ENCODE results near the gene CPA3.

- TF ChIP-seq, protein P1, sequence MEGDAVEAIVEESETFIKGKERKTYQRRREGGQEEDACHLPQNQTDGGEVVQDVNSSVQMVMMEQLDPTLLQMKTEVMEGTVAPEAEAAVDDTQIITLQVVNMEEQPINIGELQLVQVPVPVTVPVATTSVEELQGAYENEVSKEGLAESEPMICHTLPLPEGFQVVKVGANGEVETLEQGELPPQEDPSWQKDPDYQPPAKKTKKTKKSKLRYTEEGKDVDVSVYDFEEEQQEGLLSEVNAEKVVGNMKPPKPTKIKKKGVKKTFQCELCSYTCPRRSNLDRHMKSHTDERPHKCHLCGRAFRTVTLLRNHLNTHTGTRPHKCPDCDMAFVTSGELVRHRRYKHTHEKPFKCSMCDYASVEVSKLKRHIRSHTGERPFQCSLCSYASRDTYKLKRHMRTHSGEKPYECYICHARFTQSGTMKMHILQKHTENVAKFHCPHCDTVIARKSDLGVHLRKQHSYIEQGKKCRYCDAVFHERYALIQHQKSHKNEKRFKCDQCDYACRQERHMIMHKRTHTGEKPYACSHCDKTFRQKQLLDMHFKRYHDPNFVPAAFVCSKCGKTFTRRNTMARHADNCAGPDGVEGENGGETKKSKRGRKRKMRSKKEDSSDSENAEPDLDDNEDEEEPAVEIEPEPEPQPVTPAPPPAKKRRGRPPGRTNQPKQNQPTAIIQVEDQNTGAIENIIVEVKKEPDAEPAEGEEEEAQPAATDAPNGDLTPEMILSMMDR (IDR thresholded peaks at IDR 0.05), result no peak
- TF ChIP-seq, protein P2, sequence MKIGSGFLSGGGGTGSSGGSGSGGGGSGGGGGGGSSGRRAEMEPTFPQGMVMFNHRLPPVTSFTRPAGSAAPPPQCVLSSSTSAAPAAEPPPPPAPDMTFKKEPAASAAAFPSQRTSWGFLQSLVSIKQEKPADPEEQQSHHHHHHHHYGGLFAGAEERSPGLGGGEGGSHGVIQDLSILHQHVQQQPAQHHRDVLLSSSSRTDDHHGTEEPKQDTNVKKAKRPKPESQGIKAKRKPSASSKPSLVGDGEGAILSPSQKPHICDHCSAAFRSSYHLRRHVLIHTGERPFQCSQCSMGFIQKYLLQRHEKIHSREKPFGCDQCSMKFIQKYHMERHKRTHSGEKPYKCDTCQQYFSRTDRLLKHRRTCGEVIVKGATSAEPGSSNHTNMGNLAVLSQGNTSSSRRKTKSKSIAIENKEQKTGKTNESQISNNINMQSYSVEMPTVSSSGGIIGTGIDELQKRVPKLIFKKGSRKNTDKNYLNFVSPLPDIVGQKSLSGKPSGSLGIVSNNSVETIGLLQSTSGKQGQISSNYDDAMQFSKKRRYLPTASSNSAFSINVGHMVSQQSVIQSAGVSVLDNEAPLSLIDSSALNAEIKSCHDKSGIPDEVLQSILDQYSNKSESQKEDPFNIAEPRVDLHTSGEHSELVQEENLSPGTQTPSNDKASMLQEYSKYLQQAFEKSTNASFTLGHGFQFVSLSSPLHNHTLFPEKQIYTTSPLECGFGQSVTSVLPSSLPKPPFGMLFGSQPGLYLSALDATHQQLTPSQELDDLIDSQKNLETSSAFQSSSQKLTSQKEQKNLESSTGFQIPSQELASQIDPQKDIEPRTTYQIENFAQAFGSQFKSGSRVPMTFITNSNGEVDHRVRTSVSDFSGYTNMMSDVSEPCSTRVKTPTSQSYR (CRISPR knock-in tag; IDR thresholded peaks at IDR 0.05), result no peak
- TF ChIP-seq ZNF532 (CRISPR knock-in tag; IDR thresholded peaks at IDR 0.05; ENCODE audit: borderline replicate concordance) (no peak), NR1H2 (CRISPR knock-in tag; IDR thresholded peaks at IDR 0.05) (no peak), CREM (CRISPR knock-in tag; IDR thresholded peaks at IDR 0.05) (no peak), NFYB (CRISPR knock-in tag; conservative IDR thresholded peaks at IDR 0.05; ENCODE audit: low read depth) (no peak), NR2C2 (CRISPR knock-in tag; IDR thresholded peaks at IDR 0.05) (no peak), SP1 (CRISPR knock-in tag; conservative IDR thresholded peaks at IDR 0.05) (no peak)
- TF ChIP-seq, protein P3, sequence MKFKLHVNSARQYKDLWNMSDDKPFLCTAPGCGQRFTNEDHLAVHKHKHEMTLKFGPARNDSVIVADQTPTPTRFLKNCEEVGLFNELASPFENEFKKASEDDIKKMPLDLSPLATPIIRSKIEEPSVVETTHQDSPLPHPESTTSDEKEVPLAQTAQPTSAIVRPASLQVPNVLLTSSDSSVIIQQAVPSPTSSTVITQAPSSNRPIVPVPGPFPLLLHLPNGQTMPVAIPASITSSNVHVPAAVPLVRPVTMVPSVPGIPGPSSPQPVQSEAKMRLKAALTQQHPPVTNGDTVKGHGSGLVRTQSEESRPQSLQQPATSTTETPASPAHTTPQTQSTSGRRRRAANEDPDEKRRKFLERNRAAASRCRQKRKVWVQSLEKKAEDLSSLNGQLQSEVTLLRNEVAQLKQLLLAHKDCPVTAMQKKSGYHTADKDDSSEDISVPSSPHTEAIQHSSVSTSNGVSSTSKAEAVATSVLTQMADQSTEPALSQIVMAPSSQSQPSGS (CRISPR knock-in tag; IDR thresholded peaks at IDR 0.05; ENCODE audit: borderline replicate concordance, low read depth), result no peak
Observed at GRCh38 chr3:148847351-148847750, 17.7 kb upstream of the CPA3 start.
